ENCODE data around the gene P4HA2. TPM values are rescaled to one million over a fixed set of nuclear protein-coding genes. Genes with fewer than 3 reads are reported as not detected.

The P4HA2 gene
- total RNA-seq, result 1 to 10 TPM; 2.3 to 2.5 TPM

DNA sequence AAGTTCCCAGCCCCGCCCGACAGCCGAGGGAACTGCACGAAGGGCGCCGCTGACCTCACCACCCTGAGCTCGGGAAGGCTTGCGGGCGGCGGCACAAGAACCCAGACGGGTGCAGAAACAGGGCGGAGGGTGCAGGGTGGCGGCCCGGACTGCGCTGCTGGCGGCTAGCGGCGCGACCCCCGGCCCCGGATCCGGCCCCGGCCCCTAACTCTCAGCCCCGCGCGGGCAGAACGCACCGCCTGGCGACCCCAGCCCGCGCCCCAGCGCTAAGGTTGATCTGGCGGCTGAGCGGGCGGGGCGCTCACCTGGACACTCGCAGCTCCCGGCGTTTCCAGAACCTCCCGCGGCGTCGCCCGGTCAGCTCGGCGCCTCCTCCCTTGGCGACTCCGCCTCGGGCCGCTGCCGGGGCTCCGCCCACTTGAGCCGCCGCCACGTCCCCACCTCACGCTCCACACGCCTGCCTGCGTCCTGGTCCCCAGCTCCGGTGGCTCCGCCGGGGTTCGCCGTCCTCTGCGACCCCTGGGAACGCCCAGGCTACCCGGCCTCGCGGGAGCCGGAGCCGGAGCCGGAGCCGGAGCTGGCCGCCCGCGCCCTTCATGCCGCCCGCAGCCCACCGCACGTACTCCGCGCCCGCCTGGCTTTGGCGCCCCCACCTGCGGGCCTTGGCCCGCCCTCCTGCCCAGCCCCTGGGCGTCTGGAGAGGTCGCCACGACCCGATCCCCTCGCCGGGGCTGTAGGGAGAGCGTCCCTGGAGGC is at the start of gene P4HA2:
Gene P4HA2, minus strand, starts transcription at position 369 of the 756 bp plus-strand sequence. CDS start 9,227 bp downstream, outside the sequence.
- Mint-ChIP-seq H3K27ac (no peak within 1 kb of the TSS), H3K9me3 (no peaks in the 10 kb centered on the region), H3K4me3 (peak within 1 kb of the TSS; percentile 45), H3K36me3 (ENCODE audit: low read depth) (no peaks in the 10 kb centered on the region), H3K4me1 (peaks cover 16% of the 10 kb centered on the region), H3K27me3 (peaks cover 23% of the 10 kb centered on the region)
- CTCF ChIA-PET, result interaction anchor here (0.8 to 1.6 kb wide), 5 partner anchors 8 to 118 kb away, joined by 3 to 4 read pairs (median 3); no protein-coding TSS in a partner anchor
- POLR2A ChIA-PET, result interaction anchor here (0.6 kb wide), 1 partner anchor 11 kb away, joined by 4 read pairs; no protein-coding TSS in a partner anchor
- peak; percentile 22 for DNase-seq

DNA sequence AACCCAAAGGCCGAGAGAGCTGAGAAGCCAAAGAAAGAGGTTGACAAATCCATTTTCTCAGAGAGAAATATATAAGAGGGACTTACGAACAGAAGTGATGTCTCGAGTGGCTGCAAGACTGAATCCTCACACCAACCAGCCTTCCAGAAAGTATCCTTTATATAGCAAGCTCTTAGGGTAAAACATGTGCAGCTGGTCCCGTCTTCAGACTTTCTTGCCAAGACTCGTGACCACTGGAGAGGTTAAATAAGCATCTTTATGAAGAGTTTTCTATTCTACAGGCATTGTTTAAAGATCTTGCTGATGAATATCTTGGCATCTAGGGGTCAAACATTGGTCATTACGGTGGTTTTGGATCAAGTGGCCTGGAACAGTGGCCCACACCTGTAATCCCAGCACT is 49.6 kb upstream of the P4HA2 start:
- Mint-ChIP-seq H3K4me1 (peaks cover 8% of the 10 kb centered on the region), H3K4me3 (no peak overlapping the region), H3K36me3 (ENCODE audit: low read depth) (no peaks in the 10 kb centered on the region), H3K9me3 (no peaks in the 10 kb centered on the region), H3K27me3 (peaks cover 21% of the 10 kb centered on the region), H3K27ac (no peak overlapping the region)
- CTCF ChIA-PET, result no interaction called here
- DNase-seq, result no peak
- POLR2A ChIA-PET, result no interaction called here

DNA sequence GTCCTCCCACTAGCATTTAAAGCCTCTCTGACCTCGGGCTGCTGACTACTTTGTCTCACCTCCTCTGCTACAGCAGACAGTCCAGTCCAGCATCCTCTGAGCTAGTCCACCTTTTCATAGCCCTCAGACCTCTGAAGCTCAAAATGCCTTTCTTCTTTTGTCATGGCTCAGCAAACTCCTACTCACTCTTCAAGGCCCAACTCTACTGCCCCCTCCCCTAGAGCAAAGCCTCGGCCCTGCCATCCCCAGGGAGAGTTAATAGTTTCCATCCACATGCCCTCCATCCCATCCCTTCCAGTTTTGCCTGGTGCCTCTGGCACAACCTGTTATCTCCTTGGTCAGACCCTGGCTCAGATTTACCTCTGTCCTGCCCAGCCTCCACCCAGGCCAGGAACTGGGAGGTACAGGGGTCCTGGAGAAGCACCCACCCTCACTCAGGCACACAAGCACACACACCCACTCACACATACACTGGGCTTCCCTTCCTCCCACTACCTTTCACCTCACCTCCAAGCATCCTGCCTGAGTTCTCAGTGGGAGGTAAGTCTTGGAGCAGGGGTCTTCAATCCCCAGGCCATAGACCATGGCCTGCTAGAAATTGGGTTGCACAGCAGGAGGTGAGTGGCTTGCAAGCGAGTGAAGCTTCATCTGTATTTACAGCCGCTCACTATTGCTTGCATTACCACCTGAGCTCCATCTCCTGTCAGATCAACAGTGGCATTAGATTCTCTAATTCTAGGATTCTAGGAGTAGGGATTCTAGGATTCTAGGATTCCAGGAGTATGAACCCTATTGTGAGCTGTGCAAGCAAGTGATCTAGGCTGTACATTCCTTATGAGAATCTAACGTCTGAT is 47.9 kb upstream of the P4HA2 start:
- H3K9me3 Mint-ChIP-seq, result no peaks in the 10 kb centered on the region
- H3K4me3 Mint-ChIP-seq, result no peak overlapping the region
- DNase-seq, result no peak
- no peaks in the 10 kb centered on the region for H3K36me3 Mint-ChIP-seq (ENCODE audit: low read depth)
- H3K27ac Mint-ChIP-seq, result no peak overlapping the region
- ChIA-PET POLR2A (no interaction called here), CTCF (interaction anchor here (1.0 kb wide), 1 partner anchor 18 kb away, joined by 4 read pairs; the partner anchor contains the start of gene SLC22A4)
- peaks cover 19% of the 10 kb centered on the region for H3K27me3 Mint-ChIP-seq
- H3K4me1 Mint-ChIP-seq, result peaks cover 15% of the 10 kb centered on the region

DNA sequence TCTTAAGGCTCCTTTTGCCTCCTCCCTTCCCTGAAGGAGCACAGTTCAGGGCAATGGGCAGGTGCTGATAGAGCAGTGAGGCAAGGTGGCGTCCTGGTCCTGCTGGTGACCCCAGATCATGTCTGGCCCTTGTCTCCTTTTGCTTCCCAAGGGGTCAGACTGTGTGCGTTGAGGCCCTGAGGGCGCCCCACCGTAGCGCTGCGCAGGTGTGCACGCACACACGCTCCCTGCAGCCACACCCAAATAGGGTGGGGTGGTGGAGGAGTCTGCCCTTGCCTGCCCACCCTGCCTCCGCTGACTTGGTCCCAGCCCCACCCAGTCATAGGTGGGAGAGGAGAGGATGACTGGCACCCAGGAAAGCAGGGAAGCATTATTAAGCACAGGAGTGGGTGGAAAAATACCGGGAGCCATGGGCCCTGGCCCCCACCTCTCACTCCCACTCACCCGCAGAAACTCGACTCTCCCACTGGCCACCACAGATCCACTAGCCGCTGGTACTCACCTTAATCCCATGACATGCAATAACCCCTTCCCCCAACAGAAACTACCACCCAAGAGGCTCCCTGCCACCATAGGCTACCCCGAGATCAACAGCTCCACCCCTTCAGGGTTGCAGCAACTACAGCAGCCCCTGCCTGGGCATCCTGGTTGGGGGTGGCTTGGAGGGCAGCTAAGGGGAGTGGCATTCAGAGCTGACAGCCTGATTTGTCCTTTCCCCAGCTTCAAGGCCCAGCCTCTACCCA is 46.6 kb upstream of the P4HA2 start:
- Mint-ChIP-seq H3K4me3 (no peak overlapping the region), H3K9me3 (no peaks in the 10 kb centered on the region), H3K36me3 (ENCODE audit: low read depth) (no peaks in the 10 kb centered on the region), H3K27me3 (peaks cover 13% of the 10 kb centered on the region), H3K4me1 (peaks cover 15% of the 10 kb centered on the region), H3K27ac (no peak overlapping the region)
- ChIA-PET CTCF (interaction anchor here (0.7 to 1.1 kb wide), 3 partner anchors 20 to 237 kb away, joined by 3 to 4 read pairs (median 4); partner anchors contain the start of gene SLC22A4), POLR2A (no interaction called here)
- DNase-seq, result no peak

DNA sequence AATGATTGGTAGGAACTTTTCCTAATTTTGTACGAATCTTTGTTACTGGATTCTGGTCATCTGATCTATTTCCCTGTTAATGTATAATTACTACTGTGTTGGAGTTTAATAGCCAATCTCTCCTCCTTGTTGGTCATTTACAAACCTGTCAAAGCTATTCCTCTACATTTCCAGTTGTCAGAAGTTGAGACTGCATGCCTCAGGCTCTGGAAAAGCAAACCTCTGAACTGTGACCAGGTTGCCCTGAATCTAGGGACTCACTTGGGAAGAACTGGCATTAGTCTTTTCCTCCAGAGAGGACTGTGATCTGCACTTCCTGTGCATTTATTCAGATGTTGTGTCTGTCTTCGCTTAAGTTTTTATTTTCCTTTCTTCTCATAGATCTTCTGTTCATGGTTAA is 46.0 kb upstream of the P4HA2 start:
- Mint-ChIP-seq H3K36me3 (ENCODE audit: low read depth) (no peaks in the 10 kb centered on the region), H3K9me3 (no peaks in the 10 kb centered on the region), H3K27me3 (peaks cover 13% of the 10 kb centered on the region), H3K4me1 (peaks cover 15% of the 10 kb centered on the region), H3K4me3 (no peak overlapping the region), H3K27ac (no peak overlapping the region)
- POLR2A ChIA-PET, result no interaction called here
- no peak for DNase-seq
- CTCF ChIA-PET, result interaction anchor here (1.1 to 1.9 kb wide), 3 partner anchors 10 to 79 kb away, joined by 3 to 10 read pairs (median 3); no protein-coding TSS in a partner anchor

DNA sequence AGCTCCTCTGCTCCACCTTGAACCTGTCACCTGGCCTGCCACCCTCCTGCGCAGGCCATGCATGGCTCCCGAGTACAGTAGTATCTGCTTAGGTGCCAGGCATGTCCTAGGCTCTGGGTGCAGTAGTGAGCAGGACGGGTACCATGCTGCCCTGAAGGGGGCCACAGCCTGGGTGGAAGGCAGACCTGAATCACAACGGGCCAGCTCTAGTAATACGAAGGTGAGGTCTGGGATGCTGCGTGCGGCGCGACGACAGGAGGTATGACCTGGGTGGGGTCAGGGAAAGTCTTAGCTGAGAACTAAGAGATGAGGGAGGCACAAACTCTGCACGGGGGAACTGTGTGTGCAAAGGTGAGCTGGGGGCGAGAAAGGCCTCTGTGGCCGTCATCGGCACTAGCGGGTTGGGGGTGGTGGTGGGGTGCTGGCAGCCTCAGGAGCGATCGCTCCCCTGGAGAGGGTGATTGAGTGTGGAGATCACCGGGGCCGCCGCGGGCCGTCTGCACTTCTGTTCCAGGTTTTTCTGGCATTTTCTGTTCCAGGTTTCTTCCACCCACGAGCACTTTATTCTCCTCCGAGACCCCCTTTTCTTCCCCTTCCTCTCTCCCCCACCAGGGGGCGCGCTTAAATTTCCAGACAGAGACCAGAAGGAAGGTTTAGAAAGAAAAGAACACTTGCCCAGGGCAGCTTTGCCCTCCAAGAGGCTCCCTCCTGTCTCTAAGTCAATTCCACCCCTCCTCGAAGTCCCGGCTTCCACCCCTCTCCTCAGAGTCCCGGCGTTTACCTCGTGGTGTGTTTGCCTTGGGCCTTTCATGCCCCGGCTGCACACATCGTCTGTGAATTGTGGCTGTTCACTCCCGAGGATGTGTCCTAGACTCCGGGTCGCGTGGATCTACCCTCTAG is 44.9 kb upstream of the P4HA2 start:
- no peaks in the 10 kb centered on the region for H3K36me3 Mint-ChIP-seq (ENCODE audit: low read depth)
- H3K4me3 Mint-ChIP-seq, result no peak overlapping the region
- peak; percentile 65 for DNase-seq
- ChIA-PET CTCF (interaction anchor here (0.8 to 1.9 kb wide), 10 partner anchors 9 to 86 kb away, joined by 3 to 10 read pairs (median 3); no protein-coding TSS in a partner anchor), POLR2A (no interaction called here)
- peaks cover 13% of the 10 kb centered on the region for H3K27me3 Mint-ChIP-seq
- H3K9me3 Mint-ChIP-seq, result no peaks in the 10 kb centered on the region
- peaks cover 15% of the 10 kb centered on the region for H3K4me1 Mint-ChIP-seq
- no peak overlapping the region for H3K27ac Mint-ChIP-seq

DNA sequence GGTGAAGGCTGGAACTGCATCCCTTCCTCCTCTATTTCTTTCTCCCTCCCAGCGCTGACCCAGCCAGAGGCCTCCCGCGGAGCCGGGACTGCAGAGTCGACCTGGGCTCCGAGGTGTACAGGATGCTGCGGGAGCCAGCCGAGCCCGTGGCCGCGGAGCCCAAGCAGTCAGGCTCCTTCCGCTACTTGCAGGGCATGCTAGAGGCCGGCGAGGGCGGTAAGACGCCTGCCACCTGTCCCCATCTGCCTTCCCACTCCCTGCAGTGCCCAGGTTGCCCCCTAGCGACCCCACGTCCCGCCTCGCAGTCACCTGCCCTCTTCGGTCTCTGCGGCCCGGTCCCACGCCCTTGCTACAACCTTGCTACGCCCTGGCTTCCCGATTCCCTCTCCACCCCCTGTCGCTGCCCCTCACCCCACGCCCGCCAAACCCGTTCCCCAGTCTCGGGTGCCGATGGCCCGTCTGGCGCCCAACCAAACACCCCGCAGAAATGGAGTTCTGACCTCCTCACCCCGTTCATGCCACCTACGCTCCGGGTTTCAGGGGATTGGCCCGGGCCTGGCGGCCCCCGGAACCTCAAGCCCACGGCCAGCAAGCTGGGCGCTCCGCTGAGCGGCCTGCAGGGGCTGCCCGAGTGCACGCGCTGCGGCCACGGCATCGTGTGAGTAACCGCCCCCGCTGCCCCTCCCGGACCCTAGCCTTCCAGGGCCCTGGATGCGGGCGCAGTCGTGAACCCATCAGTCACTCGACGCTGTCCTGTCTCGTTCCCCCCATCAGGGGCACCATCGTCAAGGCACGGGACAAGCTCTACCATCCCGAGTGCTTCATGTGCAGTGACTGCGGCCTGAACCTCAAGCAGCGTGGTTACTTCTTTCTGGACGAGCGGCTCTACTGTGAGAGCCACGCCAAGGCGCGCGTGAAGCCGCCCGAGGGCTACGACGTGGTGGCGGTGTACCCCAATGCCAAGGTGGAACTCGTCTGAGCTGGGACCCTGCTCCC is 43.9 kb upstream of the P4HA2 start:
- Mint-ChIP-seq H3K27ac (no peak overlapping the region), H3K36me3 (ENCODE audit: low read depth) (no peaks in the 10 kb centered on the region), H3K27me3 (peaks cover 13% of the 10 kb centered on the region), H3K4me1 (peaks cover 15% of the 10 kb centered on the region), H3K4me3 (no peak overlapping the region), H3K9me3 (no peaks in the 10 kb centered on the region)
- CTCF ChIA-PET, result interaction anchor here (0.6 to 1.9 kb wide), 9 partner anchors 8 to 500 kb away, joined by 3 to 10 read pairs (median 3); no protein-coding TSS in a partner anchor
- POLR2A ChIA-PET, result no interaction called here
- DNase-seq, result no peak

DNA sequence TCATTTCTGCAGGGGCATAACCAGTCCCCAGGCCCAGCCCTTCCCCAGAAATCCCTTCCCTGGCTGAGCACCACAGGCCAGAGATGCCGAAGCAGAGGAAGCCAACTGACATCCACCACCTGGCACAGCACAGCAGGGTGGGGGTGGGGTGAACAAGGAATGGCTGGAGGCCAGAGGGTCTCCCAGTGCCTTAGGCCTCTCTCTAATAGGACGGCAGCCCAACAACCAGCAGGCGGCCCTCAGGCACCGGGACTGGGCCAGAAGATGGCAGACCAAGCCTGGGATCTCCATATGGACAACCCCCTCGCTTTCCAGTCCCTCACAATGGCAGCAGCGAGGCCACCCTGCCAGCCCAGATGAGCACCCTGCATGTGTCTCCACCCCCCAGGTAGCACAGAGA is 43.1 kb upstream of the P4HA2 start:
- Mint-ChIP-seq H3K27me3 (peaks cover 13% of the 10 kb centered on the region), H3K9me3 (no peaks in the 10 kb centered on the region), H3K36me3 (ENCODE audit: low read depth) (no peaks in the 10 kb centered on the region), H3K4me1 (peaks cover 15% of the 10 kb centered on the region), H3K27ac (no peak overlapping the region), H3K4me3 (no peak overlapping the region)
- ChIA-PET CTCF (no interaction called here), POLR2A (no interaction called here)
- no peak for DNase-seq

DNA sequence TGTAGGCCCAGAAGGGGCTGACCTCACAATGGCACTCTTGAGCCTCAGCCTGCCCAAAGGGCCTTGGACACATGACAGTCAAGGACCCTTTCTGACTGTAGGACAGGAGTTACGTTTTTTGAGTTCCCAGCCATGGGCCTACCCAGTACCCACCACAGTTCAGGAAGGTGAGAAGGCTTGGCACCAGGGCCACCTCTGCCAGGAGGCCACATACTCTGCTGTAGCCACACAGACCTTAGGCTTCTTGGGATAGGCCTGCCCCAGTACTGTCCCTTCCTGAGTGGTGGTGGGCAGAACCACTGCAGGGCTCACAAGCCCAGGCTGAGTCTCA is 42.6 kb upstream of the P4HA2 start:
- POLR2A ChIA-PET, result no interaction called here
- DNase-seq, result no peak
- Mint-ChIP-seq H3K27me3 (peaks cover 13% of the 10 kb centered on the region), H3K36me3 (ENCODE audit: low read depth) (no peaks in the 10 kb centered on the region), H3K4me1 (peaks cover 15% of the 10 kb centered on the region), H3K4me3 (no peak overlapping the region), H3K9me3 (no peaks in the 10 kb centered on the region), H3K27ac (no peak overlapping the region)
- CTCF ChIA-PET, result interaction anchor here (0.6 kb wide), 1 partner anchor 278 kb away, joined by 3 read pairs; no protein-coding TSS in a partner anchor

DNA sequence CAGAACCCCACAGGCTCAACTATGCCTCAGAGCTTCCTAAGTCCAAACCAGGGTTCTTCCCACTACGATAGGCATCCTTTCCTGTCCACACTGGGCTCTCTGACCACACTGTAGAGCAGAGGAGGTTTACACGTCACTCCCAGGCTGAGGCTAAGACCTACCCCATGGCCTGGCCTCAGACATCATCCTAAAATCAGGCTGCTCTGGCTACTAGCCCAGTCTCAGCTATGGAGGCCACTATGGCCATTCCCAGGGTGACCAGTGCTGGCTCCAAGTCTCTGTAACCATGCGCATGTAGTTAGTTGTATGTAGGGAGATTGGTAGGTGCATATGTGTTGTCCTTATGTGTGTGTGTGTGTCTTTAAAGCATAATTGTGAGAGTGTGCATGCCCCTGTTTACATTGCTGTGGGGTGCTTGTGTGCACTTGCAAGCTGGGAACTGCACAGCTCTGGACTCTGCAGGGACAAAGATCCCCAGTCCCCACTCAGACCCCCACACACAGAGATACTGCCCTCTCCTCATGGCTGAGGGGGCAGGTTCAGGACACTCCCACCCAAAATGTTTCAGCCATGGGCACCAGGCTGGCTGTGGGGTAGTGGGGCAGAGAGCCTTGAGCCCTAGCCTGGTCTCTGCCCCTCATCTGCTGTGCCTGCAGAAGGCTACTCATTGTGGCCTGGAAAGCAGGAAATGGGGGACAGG is 42.1 kb upstream of the P4HA2 start:
- no peaks in the 10 kb centered on the region for H3K9me3 Mint-ChIP-seq
- CTCF ChIA-PET, result interaction anchor here (0.6 to 1.0 kb wide), 2 partner anchors 12 to 279 kb away, joined by 3 read pairs; no protein-coding TSS in a partner anchor

More for the DNA sequence above, 42.1 kb upstream of the P4HA2 start:
- no peak for DNase-seq
- Mint-ChIP-seq H3K4me3 (no peak overlapping the region), H3K4me1 (peaks cover 15% of the 10 kb centered on the region), H3K27ac (no peak overlapping the region), H3K27me3 (peaks cover 13% of the 10 kb centered on the region), H3K36me3 (ENCODE audit: low read depth) (no peaks in the 10 kb centered on the region)
- POLR2A ChIA-PET, result no interaction called here

All from activated CD4-positive, alpha-beta T cell treated with anti-CD3 and anti-CD28 coated beads, Interleukin-2, amount 10 ng/mL, durations not matched to agents 7 days and 5 days (primary cell).